Astrocyte (in vitro differentiated cells and primary cell): Measurements from ENCODE around the gene ZNF594. TPM values are rescaled to one million over a fixed set of nuclear protein-coding genes. Genes with fewer than 3 reads are reported as not detected.

ENCODE experiments used
- DNase-seq: peaks from one replicate; pipeline ENCODE4 v3.0.0-alpha.2; 2010; ENCODE audit warnings: low read depth
- FAIRE-seq: peaks from 2 replicates; lab custom pipeline; 2011; peaks lifted over from hg19 to GRCh38; lab: Jason Lieb, UNC
- H2AFZ ChIP-seq: 2 replicates; pipeline ENCODE4 v1.6.0; 2012; ENCODE audit warnings: low read depth, low read length, inconsistent platforms
- H3K27ac ChIP-seq: 2 replicates; pipeline ENCODE4 v1.5.1; 2011; ENCODE audit warnings: low read depth, low read length, inconsistent platforms
- H3K27me3 ChIP-seq: 2 replicates; pipeline ENCODE4 v1.6.0; 2011; ENCODE audit warnings: low read length, inconsistent platforms; ENCODE audit not compliant: insufficient read depth
- H3K36me3 ChIP-seq: 2 replicates; pipeline ENCODE4 v1.5.1; 2011; ENCODE audit warnings: low read length, inconsistent platforms; ENCODE audit not compliant: insufficient read depth
- H3K4me1 ChIP-seq: 2 replicates; pipeline ENCODE4 v1.5.1; 2011; ENCODE audit warnings: low read length, inconsistent platforms; ENCODE audit not compliant: insufficient read depth
- H3K4me2 ChIP-seq: 2 replicates; pipeline ENCODE4 v1.6.0; 2012; ENCODE audit warnings: low read length, inconsistent platforms
- H3K4me3 ChIP-seq: 2 replicates; pipeline ENCODE4 v1.5.1; 2011; ENCODE audit warnings: low read depth, mild to moderate bottlenecking, low read length, inconsistent platforms; ENCODE audit not compliant: insufficient read depth
- H3K79me2 ChIP-seq: 2 replicates; pipeline ENCODE4 v1.6.0; 2012; ENCODE audit warnings: mild to moderate bottlenecking, low read length, inconsistent platforms; ENCODE audit not compliant: insufficient read depth
- H3K9ac ChIP-seq: 2 replicates; pipeline ENCODE4 v1.6.0; 2012; ENCODE audit warnings: mild to moderate bottlenecking, low read length, inconsistent platforms
- H3K9me3 ChIP-seq: 2 replicates; pipeline ENCODE4 v1.5.1; 2012; ENCODE audit warnings: low read depth, mild to moderate bottlenecking, low read length, inconsistent platforms; ENCODE audit not compliant: insufficient read depth
- H4K20me1 ChIP-seq: 2 replicates; pipeline ENCODE4 v1.6.0; 2012; ENCODE audit warnings: low read length, inconsistent platforms; ENCODE audit not compliant: insufficient read depth
- H3K27ac Mint-ChIP-seq: one replicate; pipeline ENCODE4 v1.8.0; 2021; ENCODE audit warnings: mild to moderate bottlenecking, mixed read lengths; ENCODE audit not compliant: unreplicated experiment
- H3K27me3 Mint-ChIP-seq: one replicate; pipeline ENCODE4 v1.8.0; 2021; ENCODE audit warnings: low read depth, mixed read lengths; ENCODE audit not compliant: unreplicated experiment
- H3K36me3 Mint-ChIP-seq: one replicate; pipeline ENCODE4 v1.8.0; 2021; ENCODE audit warnings: low read depth, mixed read lengths; ENCODE audit not compliant: unreplicated experiment
- H3K4me1 Mint-ChIP-seq: one replicate; pipeline ENCODE4 v1.8.0; 2021; ENCODE audit warnings: low read depth, mixed read lengths; ENCODE audit not compliant: unreplicated experiment
- H3K4me3 Mint-ChIP-seq: one replicate; pipeline ENCODE4 v1.8.0; 2021; ENCODE audit warnings: mild to moderate bottlenecking, moderate library complexity, mixed read lengths; ENCODE audit not compliant: unreplicated experiment
- H3K9me3 Mint-ChIP-seq: one replicate; pipeline ENCODE4 v1.8.0; 2021; ENCODE audit warnings: mild to moderate bottlenecking, mixed read lengths; ENCODE audit not compliant: unreplicated experiment
- EZH2 ChIP-seq: IDR thresholded peaks from 2 replicates; pipeline ENCODE4 v1.6.1; 2012; ENCODE audit warnings: mild to moderate bottlenecking, low read length, inconsistent platforms; ENCODE audit not compliant: insufficient read depth
- total RNA-seq: library from RNA; stranded (reverse); gene quantifications from 2 replicates; pipeline ENCODE4 v1.2.1, GENCODE V29; 2021
- TF ChIP-seq, protein P1 (sequence below): IDR thresholded peaks from 2 replicates; pipeline ENCODE4 v1.5.1; 2011; ENCODE audit warnings: low read depth, mild to moderate bottlenecking, inconsistent platforms, low read length, moderate library complexity; ENCODE audit not compliant: insufficient read depth

ZNF594 gene
- total RNA-seq, 1 donor from 2014 or later = 8.9 TPM

DNA sequence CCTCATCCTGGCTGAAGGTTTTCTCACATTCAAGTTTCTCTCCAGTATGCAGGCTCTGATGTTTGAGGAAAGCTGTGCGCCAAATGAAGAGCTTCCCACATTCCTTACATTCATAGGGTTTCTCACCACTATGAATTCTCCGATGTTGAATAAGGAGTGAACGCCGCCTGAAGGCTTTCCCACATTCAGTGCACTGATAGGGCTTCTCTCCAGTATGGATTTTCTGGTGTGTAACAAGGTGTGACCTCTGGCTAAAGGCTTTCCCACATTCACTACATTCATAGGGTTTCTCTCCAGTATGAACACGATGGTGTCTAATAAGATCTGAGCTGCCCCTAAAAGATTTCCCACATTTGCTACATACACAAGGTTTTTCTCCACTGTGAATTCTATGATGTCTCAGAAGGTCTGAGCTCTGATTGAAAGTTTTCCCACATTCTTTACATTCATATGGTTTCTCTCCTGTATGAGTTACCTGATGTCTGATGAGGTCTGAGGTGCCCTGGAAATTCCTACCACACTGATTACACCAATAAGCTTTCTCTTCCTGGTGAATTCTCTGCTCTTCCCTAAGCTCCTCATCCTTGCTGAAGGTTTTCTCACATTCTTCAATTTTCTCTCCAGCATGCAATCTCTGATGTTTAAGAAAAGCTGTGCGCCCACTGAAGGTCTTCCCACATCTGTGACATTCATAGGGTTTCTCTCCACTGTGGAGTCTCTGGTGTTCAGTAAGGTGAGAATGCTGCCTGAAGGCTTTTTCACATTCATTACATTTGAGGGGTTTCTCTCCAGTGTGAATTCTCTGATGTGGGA is 8.9 kb downstream of the ZNF594 start:
- H3K79me2 ChIP-seq = no peaks in the 10 kb centered on the region
- no peak overlapping the region for H3K27ac ChIP-seq
- H3K4me1 Mint-ChIP-seq = no peaks in the 10 kb centered on the region
- peaks cover 82% of the 10 kb centered on the region for H3K36me3 Mint-ChIP-seq
- H3K9ac ChIP-seq = no peak overlapping the region
- no peak overlapping the region for H3K4me3 Mint-ChIP-seq
- no peak overlapping the region for H2AFZ ChIP-seq
- H4K20me1 ChIP-seq = no peaks in the 10 kb centered on the region
- no peak overlapping the region for H3K4me3 ChIP-seq
- H3K27me3 Mint-ChIP-seq = no peaks in the 10 kb centered on the region
- H3K27me3 ChIP-seq = no peaks in the 10 kb centered on the region
- peaks cover 9% of the 10 kb centered on the region for H3K36me3 ChIP-seq
- H3K27ac Mint-ChIP-seq = no peak overlapping the region
- TF ChIP-seq, protein P1, sequence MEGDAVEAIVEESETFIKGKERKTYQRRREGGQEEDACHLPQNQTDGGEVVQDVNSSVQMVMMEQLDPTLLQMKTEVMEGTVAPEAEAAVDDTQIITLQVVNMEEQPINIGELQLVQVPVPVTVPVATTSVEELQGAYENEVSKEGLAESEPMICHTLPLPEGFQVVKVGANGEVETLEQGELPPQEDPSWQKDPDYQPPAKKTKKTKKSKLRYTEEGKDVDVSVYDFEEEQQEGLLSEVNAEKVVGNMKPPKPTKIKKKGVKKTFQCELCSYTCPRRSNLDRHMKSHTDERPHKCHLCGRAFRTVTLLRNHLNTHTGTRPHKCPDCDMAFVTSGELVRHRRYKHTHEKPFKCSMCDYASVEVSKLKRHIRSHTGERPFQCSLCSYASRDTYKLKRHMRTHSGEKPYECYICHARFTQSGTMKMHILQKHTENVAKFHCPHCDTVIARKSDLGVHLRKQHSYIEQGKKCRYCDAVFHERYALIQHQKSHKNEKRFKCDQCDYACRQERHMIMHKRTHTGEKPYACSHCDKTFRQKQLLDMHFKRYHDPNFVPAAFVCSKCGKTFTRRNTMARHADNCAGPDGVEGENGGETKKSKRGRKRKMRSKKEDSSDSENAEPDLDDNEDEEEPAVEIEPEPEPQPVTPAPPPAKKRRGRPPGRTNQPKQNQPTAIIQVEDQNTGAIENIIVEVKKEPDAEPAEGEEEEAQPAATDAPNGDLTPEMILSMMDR = no peak
- no peak for TF ChIP-seq EZH2
- FAIRE-seq (no peak), DNase-seq (no peak)
- no peak overlapping the region for H3K4me2 ChIP-seq
- peaks cover 78% of the 10 kb centered on the region for H3K9me3 ChIP-seq
- H3K9me3 Mint-ChIP-seq = peaks cover 73% of the 10 kb centered on the region
- H3K4me1 ChIP-seq = no peaks in the 10 kb centered on the region

DNA sequence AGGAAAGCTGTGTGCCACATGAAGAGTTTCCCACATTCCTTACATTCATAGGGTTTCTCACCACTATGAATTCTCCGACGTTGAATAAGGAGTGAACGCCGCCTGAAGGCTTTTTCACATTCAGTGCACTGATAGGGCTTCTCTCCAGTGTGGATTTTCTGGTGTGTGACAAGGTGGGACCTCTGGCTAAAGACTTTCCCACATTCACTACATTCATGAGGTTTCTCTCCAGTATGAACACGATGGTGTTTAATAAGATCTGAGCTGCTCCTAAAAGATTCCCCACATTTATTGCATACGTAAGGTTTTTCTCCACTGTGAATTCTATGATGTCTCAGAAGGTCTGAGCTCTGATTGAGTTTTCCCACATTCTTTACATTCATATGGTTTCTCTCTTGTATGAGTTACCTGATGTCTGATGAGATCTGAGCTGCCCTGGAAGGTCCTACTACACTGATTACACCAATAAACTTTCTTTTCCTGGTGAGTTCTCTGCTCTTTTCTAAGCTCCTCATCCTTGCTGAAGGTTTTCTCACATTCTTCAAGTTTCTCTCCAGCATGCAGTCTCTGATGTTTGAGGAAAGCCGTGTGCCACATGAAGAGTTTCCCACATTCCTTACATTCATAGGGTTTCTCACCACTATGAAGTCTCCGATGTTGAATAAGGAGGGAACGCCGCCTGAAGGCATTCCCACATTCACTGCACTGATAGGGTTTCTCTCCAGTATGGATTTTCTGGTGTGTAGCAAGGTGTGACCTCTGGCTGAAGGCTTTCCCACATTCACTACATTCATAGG is 10.0 kb downstream of the ZNF594 start:
- Histone ChIP-seq H3K4me3 (no peak overlapping the region), H3K79me2 (no peaks in the 10 kb centered on the region), H3K4me2 (no peak overlapping the region), H3K27ac (no peak overlapping the region), H3K9ac (no peak overlapping the region), H3K27me3 (no peaks in the 10 kb centered on the region), H3K4me1 (no peaks in the 10 kb centered on the region), H3K36me3 (peaks cover 9% of the 10 kb centered on the region), H3K9me3 (peaks cover 73% of the 10 kb centered on the region), H4K20me1 (no peaks in the 10 kb centered on the region), H2AFZ (no peak overlapping the region)
- peaks cover 67% of the 10 kb centered on the region for H3K9me3 Mint-ChIP-seq
- H3K27me3 Mint-ChIP-seq = no peaks in the 10 kb centered on the region
- TF ChIP-seq, protein P1 = no peak
- no peak for TF ChIP-seq EZH2
- no peak overlapping the region for H3K27ac Mint-ChIP-seq
- H3K36me3 Mint-ChIP-seq = peaks cover 75% of the 10 kb centered on the region
- DNase-seq (no peak), FAIRE-seq (no peak)
- H3K4me1 Mint-ChIP-seq = no peaks in the 10 kb centered on the region
- H3K4me3 Mint-ChIP-seq = no peak overlapping the region
